HG02759 (cell line): ENCODE measurements around the gene TIMM8A.
"Not testable (repeated sequence)": the region's sequence is repeated elsewhere in the genome, so short reads cannot be mapped to it uniquely, and the experiment has no call there.

Source experiments
- ATAC-seq: cut with Tn5 transposase; IDR thresholded peaks from one replicate; pipeline ENCODE4 v1.9.1; 2021; ENCODE audit warnings: mild to moderate bottlenecking, moderate library complexity; ENCODE audit not compliant: unreplicated experiment

Gene TIMM8A

DNA sequence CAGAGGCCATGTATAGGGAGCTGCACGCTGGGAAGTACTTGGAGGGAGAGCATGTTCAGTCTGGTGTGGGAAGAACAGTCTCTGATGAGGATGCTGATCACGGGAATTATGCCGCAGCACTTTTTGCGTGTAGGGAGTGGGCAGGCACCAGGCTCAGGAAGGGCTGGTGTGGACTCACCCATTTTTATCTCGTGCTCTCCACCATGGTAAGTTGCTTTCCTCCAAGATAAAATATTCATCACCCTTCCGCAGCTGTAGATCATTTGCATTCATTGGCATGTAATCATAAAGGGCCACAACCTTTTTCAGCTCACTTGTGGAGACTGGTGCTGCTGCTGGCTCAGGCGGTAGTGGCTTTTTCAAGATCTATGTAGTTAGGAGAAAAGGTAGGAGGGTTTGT is 11.8 kb upstream of the TIMM8A start:
- ATAC-seq: no peak

GRCh38 chrX:101359966-101360365 is 11.4 kb upstream of the TIMM8A start:
- ATAC-seq: no peak

- no peak for ATAC-seq
Observed at GRCh38 chrX:101357166-101357795, 8.7 kb upstream of the TIMM8A start.

GRCh38 chrX:101349193-101349562 is 636 bp upstream of the TIMM8A start:
- no peak for ATAC-seq

DNA sequence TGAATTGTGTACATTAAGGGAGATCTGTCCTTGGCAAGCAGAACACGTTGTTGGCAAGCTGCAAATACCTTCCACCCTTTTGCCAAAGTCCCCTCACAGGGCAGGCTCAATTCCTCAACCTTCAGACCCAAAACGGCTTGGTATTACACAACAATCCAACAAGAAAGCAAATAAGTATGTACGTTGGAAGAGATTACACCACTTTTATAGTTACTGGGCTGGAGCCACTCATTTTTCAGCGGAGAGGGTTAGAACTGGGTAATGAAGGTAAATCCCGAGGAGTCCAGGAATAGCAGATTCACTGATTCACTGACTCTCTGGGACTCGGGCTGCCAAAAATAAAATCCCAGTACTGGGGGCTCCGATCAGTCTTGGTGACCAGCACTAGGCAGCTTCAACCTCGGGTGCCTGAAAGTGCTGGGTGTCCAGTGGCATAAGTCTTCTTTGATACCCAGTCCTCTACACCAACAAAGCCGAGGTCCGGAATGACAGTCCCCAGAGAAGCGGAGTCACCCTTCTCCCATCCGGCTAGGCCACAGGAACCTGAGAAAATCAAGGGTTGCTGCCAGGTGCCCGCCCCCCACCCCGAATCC is 587 bp downstream of the TIMM8A start:
- peak; percentile 1 for ATAC-seq

DNA sequence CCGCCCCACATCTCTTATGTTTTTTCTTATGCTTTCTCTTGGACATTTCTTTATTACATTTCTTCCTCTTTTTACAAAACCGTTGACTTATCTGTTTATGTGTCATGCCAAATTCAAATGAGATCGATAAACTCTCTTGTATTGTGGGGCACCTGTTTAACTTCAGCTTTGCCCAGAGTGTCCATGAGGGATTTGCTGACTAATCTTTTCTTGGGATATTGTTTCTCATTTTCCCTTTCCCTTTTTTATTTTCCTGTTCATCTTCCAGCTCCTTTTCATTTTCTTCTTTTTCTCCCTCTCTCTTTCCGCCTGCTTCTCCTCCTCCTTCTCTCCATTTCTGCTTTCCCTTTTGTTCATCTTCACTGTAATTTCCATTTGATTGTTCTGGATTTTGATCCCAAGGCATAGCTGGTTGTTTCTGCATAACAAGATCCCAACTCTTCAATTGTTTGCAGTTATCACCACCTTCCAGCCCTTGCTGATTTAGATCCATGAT is 10.7 kb downstream of the TIMM8A start:
- ATAC-seq: no peak

DNA sequence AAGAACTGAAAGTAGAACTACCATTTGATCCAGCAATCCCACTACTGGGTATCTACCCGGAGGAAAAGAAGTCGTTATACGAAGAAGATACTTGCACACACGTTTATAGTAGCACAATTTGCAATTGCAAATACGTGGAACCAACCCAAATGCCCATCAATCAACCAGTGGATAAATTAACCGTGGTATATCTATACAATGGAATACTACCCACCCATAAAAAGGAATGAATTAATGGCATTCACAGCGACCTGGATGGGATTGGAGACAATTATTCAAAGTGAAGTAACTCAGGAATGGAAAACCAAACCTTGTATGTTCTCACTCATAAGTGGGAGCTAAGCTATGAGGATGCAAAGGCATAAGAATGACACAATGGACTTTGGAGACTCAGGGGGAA is 14.2 kb downstream of the TIMM8A start:
- ATAC-seq: not testable (repeated sequence)

- ATAC-seq: not testable (repeated sequence)
Observed at GRCh38 chrX:101326600-101326999, 21.9 kb downstream of the TIMM8A start.

GRCh38 chrX:101303790-101304189 is 44.8 kb downstream of the TIMM8A start:
- no peak for ATAC-seq
